Measurements from ENCODE around the gene SLC30A7. TPM values are rescaled to one million over a fixed set of nuclear protein-coding genes. Genes with fewer than 3 reads are reported as not detected.
A peak's percentile ranks its signal among the peaks of the same experiment; 100 is the strongest.

The SLC30A7 gene
- total and polyA plus RNA-seq, 2 of the 13 experiments (the other 11 are each of a cell fraction or from before 2014, with no cell fraction given) = 8.3 to 40.8 TPM

- no peak for TF ChIP-seq DMTF1 (CRISPR knock-in tag; IDR thresholded peaks at IDR 0.05)
- TF ChIP-seq ELF3 (CRISPR knock-in tag; IDR thresholded peaks at IDR 0.05) = peak; percentile 58; the same call in 1 of the 2 replicates
- no peak for TF ChIP-seq ZNF589 (CRISPR knock-in tag; conservative IDR thresholded peaks at IDR 0.05)
- no peak for TF ChIP-seq SOX5 (CRISPR knock-in tag; IDR thresholded peaks at IDR 0.05; ENCODE audit: borderline replicate concordance)
- TF ChIP-seq ZFP82 (CRISPR knock-in tag; IDR thresholded peaks at IDR 0.05; ENCODE audit: borderline replicate concordance) = no peak
- no peak for TF ChIP-seq ZEB1 (IDR thresholded peaks at IDR 0.05; ENCODE audit: insufficient replicate concordance, low read depth)
- TF ChIP-seq, protein P1, sequence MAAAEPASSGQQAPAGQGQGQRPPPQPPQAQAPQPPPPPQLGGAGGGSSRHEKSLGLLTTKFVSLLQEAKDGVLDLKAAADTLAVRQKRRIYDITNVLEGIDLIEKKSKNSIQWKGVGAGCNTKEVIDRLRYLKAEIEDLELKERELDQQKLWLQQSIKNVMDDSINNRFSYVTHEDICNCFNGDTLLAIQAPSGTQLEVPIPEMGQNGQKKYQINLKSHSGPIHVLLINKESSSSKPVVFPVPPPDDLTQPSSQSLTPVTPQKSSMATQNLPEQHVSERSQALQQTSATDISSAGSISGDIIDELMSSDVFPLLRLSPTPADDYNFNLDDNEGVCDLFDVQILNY (CRISPR knock-in tag; conservative IDR thresholded peaks at IDR 0.05) = no peak; the same call in 1 of the 2 replicates
- no peak for TF ChIP-seq CC2D1A (CRISPR knock-in tag; IDR thresholded peaks at IDR 0.05)
- 0 out of 2 replicates have a peak, but pooled peaks have one; percentile 11 for TF ChIP-seq ATF2 (CRISPR knock-in tag; IDR thresholded peaks at IDR 0.05)
- no peak for TF ChIP-seq ZNF576 (CRISPR knock-in tag; IDR thresholded peaks at IDR 0.05)
- peak; percentile 79 for TF ChIP-seq KDM2A (CRISPR knock-in tag; IDR thresholded peaks at IDR 0.05; ENCODE audit: borderline replicate concordance, low read depth)
- no peak for TF ChIP-seq TCF12 (IDR thresholded peaks at IDR 0.05)
- no peak for TF ChIP-seq TCF12 (CRISPR knock-in tag; IDR thresholded peaks at IDR 0.05)
- no peak; the same call in 1 of the 2 replicates for TF ChIP-seq FOXP4 (CRISPR knock-in tag; IDR thresholded peaks at IDR 0.05)
- TF ChIP-seq ZNF777 (CRISPR knock-in tag; IDR thresholded peaks at IDR 0.05) = 0 out of 2 replicates have a peak, but pooled peaks have one; percentile 8
- TF ChIP-seq RNF219 (CRISPR knock-in tag; IDR thresholded peaks at IDR 0.05) = no peak
- TF ChIP-seq, protein P2, sequence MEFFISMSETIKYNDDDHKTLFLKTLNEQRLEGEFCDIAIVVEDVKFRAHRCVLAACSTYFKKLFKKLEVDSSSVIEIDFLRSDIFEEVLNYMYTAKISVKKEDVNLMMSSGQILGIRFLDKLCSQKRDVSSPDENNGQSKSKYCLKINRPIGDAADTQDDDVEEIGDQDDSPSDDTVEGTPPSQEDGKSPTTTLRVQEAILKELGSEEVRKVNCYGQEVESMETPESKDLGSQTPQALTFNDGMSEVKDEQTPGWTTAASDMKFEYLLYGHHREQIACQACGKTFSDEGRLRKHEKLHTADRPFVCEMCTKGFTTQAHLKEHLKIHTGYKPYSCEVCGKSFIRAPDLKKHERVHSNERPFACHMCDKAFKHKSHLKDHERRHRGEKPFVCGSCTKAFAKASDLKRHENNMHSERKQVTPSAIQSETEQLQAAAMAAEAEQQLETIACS (CRISPR knock-in tag; IDR thresholded peaks at IDR 0.05) = no peak
Measured at GRCh38 chr1:100895540-100896480, at the start of gene SLC30A7 (continued).
